Caco-2 (cell line): Measurements from ENCODE around the gene CNOT1. TPM values are rescaled to one million over a fixed set of nuclear protein-coding genes. Genes with fewer than 3 reads are reported as not detected.
A peak's percentile ranks its signal among the peaks of the same experiment; 100 is the strongest.

Experiments
- BruUV-seq: library from RNA; stranded (reverse); fragments of 400-500 nt; replicated peaks from 2 replicates; lab custom pipeline; 2021; lab: Mats Ljungman, UMichigan
- CTCF ChIA-PET: fragments of 300-600 bp; sonication (Branson Sonifier 250); formaldehyde crosslinking; loops from one replicate; lab custom pipeline; 2022; ENCODE audit warnings: antibody characterized with exemption; lab: Charles Lee
- POLR2A ChIA-PET: fragments of 300-600 bp; sonication (Branson Sonifier 250); formaldehyde crosslinking; loops from one replicate; lab custom pipeline; 2022; ENCODE audit warnings: antibody characterized with exemption; lab: Charles Lee
- DNase-seq, 2 experiments: peaks; one replicate each; pipeline versions ENCODE4 v3.0.0 to v3.0.0-alpha.2; 2020 to 2022
- H3K27me3 ChIP-seq: replicated peaks from 2 replicates; pipeline ENCODE4 v1.6.0; 2011; ENCODE audit warnings: low read length; ENCODE audit not compliant: control insufficient read depth, insufficient read depth
- H3K36me3 ChIP-seq: 2 replicates; pipeline ENCODE4 v1.5.1; 2011; ENCODE audit warnings: low read length; ENCODE audit not compliant: control insufficient read depth, insufficient read depth
- H3K4me1 ChIP-seq: fragments of 250-450 bp; sonication (Bioruptor Pico); 2 replicates; pipeline ENCODE4 v1.5.1; 2020; ENCODE audit warnings: mild to moderate bottlenecking
- H3K4me3 ChIP-seq: 2 replicates; pipeline ENCODE4 v1.5.1; 2011; ENCODE audit warnings: low read depth, mild to moderate bottlenecking, control low read depth, low read length
- H3K9me3 ChIP-seq: fragments of 250-450 bp; sonication (Bioruptor Pico); 2 replicates; pipeline ENCODE4 v1.5.1; 2020; ENCODE audit warnings: mild to moderate bottlenecking, moderate library complexity
- H3K27ac Mint-ChIP-seq: one replicate; pipeline ENCODE4 v1.8.0; 2022; ENCODE audit warnings: mixed read lengths; ENCODE audit not compliant: unreplicated experiment
- H3K27me3 Mint-ChIP-seq: one replicate; pipeline ENCODE4 v1.8.0; 2022; ENCODE audit warnings: mixed read lengths; ENCODE audit not compliant: insufficient read depth, unreplicated experiment
- H3K36me3 Mint-ChIP-seq: one replicate; pipeline ENCODE4 v1.8.0; 2022; ENCODE audit warnings: mild to moderate bottlenecking, mixed read lengths; ENCODE audit not compliant: insufficient read depth, unreplicated experiment
- H3K4me1 Mint-ChIP-seq: one replicate; pipeline ENCODE4 v1.8.0; 2022; ENCODE audit warnings: low read depth, mixed read lengths; ENCODE audit not compliant: unreplicated experiment
- H3K4me3 Mint-ChIP-seq: one replicate; pipeline ENCODE4 v1.8.0; 2022; ENCODE audit warnings: mild to moderate bottlenecking, moderate library complexity, mixed read lengths; ENCODE audit not compliant: unreplicated experiment
- H3K9me3 Mint-ChIP-seq: one replicate; pipeline ENCODE4 v1.8.0; 2022; ENCODE audit warnings: mixed read lengths; ENCODE audit not compliant: unreplicated experiment
- intact Hi-C: fragments of 100-400 bp; cut with micrococcal nuclease; formaldehyde crosslinking; loops from one replicate; pipeline ENCODE4 v1.10.0; 2022; ENCODE audit not compliant: unreplicated experiment
- total RNA-seq: library from RNA; stranded (reverse); gene quantifications from 2 replicates; pipeline ENCODE4 v1.2.3, GENCODE V29; 2022
- TF ChIP-seq, protein P1 (sequence below), 2 experiments: fragments of 200-600 bp in 1 of 2; IDR thresholded peaks; 1 replicate in 1 of 2; 2 replicates in 1 of 2; pipeline versions ENCODE4 v1.5.1 to v1.8.0; 2011 to 2022; ENCODE audit warnings: antibody characterized with exemption in 1 of 2, control low read depth in 1 of 2, inconsistent platforms in 1 of 2, low read depth in 1 of 2, low read length in 1 of 2, mild to moderate bottlenecking in 1 of 2, moderate library complexity in 1 of 2; ENCODE audit not compliant: insufficient read depth in 1 of 2, severe bottlenecking in 1 of 2, unreplicated experiment in 1 of 2

The CNOT1 gene
- total RNA-seq, 1 experiment from 2014 or later = 413 TPM

DNA sequence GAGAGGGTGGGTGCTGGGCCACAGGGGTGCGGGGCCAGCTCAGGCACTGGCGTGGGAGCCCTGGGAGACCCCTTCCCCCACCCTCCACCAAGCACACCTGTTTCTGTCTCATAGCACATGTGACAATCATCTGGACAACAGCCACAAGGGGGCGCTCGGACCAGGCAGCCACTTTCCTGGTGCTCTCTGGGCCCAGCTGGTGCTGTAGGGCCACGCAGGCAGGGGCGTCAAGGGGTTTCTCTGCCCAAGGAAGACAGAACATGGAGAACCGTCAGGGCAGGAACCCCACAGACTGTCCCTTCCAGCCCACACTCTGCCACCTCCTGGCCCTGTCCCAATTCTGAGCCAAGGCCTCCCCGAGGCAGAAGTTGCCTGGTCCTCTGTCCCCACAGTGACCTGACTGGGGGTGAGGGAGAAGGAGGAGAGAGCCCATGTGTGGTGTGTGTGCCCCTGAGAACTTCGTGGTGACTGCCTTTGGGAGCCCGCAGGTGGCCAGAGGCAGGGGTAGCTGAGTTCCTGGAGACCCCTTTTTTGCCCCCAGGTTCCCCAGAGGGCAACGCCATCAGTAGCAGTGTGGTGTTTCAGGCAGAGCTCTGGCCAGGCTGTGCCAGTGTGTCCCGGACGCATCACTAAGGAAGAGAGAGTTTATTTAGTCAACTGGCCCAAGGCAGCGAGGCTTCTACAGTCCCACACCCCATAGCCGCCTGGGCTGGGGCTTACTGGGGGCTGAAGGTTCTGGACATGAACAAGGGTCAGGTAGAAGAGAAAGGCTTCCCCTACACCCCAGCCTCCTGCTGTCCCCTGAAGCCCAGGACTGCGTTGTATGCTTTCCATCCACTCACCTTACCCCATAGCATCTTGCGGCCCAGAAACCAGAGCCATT lies 117.5 kb downstream of the CNOT1 start:
- peaks cover 71% of the 10 kb centered on the region for H3K36me3 Mint-ChIP-seq
- intact Hi-C loops = loop anchor here (1.0 kb wide), 2 partner anchors 149 to 244 kb away; no protein-coding TSS in a partner anchor
- H3K4me1 ChIP-seq = peaks cover 18% of the 10 kb centered on the region
- peak; percentile 85 to 89 for DNase-seq
- H3K9me3 ChIP-seq = no peaks in the 10 kb centered on the region
- peaks cover 30% of the 10 kb centered on the region for H3K4me1 Mint-ChIP-seq
- no peaks in the 10 kb centered on the region for H3K27me3 ChIP-seq
- no peak overlapping the region for H3K4me3 ChIP-seq
- CTCF ChIA-PET = interaction anchor here (0.6 to 2.1 kb wide), 8 partner anchors 10 to 244 kb away, joined by 3 to 14 read pairs (median 3); partner anchors contain the start of gene NDRG4
- TF ChIP-seq, protein P1, sequence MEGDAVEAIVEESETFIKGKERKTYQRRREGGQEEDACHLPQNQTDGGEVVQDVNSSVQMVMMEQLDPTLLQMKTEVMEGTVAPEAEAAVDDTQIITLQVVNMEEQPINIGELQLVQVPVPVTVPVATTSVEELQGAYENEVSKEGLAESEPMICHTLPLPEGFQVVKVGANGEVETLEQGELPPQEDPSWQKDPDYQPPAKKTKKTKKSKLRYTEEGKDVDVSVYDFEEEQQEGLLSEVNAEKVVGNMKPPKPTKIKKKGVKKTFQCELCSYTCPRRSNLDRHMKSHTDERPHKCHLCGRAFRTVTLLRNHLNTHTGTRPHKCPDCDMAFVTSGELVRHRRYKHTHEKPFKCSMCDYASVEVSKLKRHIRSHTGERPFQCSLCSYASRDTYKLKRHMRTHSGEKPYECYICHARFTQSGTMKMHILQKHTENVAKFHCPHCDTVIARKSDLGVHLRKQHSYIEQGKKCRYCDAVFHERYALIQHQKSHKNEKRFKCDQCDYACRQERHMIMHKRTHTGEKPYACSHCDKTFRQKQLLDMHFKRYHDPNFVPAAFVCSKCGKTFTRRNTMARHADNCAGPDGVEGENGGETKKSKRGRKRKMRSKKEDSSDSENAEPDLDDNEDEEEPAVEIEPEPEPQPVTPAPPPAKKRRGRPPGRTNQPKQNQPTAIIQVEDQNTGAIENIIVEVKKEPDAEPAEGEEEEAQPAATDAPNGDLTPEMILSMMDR (IDR thresholded peaks at IDR 0.05; ENCODE audit: insufficient read depth in 1 of 2, low read depth in 1 of 2, low read length in 1 of 2, severe bottlenecking in 1 of 2, unreplicated experiment in 1 of 2) = peak; percentile 83 to 93
- no TSS peak for BruUV-seq
- H3K27ac Mint-ChIP-seq = peak overlapping the region; percentile 61
- H3K4me3 Mint-ChIP-seq = peak overlapping the region; percentile 32
- no peaks in the 10 kb centered on the region for H3K9me3 Mint-ChIP-seq
- H3K36me3 ChIP-seq = 0 out of 2 replicates have a peak, but pooled peaks cover 1% of the 10 kb centered on the region
- no peaks in the 10 kb centered on the region for H3K27me3 Mint-ChIP-seq
- POLR2A ChIA-PET = no interaction called here

GRCh38 chr16:58510776-58511628 lies 118.6 kb downstream of the CNOT1 start:
- Histone ChIP-seq H3K9me3 (no peaks in the 10 kb centered on the region), H3K27me3 (no peaks in the 10 kb centered on the region), H3K36me3 (no peaks in the 10 kb centered on the region), H3K4me3 (no peak overlapping the region), H3K4me1 (peaks cover 11% of the 10 kb centered on the region)
- H3K9me3 Mint-ChIP-seq = no peaks in the 10 kb centered on the region
- TF ChIP-seq, protein P1 (IDR thresholded peaks at IDR 0.05; ENCODE audit: insufficient read depth in 1 of 2, low read depth in 1 of 2, low read length in 1 of 2, severe bottlenecking in 1 of 2, unreplicated experiment in 1 of 2) = no peak
- DNase-seq = peak in 1 of 2 experiments; percentile 38
- intact Hi-C loops = no loop called here
- POLR2A ChIA-PET = no interaction called here
- CTCF ChIA-PET = interaction anchor here (0.6 to 2.1 kb wide), 3 partner anchors 11 to 144 kb away, joined by 3 to 9 read pairs (median 3); partner anchors contain the start of gene NDRG4
- peaks cover 26% of the 10 kb centered on the region for H3K4me1 Mint-ChIP-seq
- peak overlapping the region; percentile 61 for H3K27ac Mint-ChIP-seq
- no peak overlapping the region for H3K4me3 Mint-ChIP-seq
- H3K27me3 Mint-ChIP-seq = no peaks in the 10 kb centered on the region
- BruUV-seq = no TSS peak
- peaks cover 65% of the 10 kb centered on the region for H3K36me3 Mint-ChIP-seq
